H1 (cell line): ENCODE data around the gene HYCC1. TPM values are rescaled to one million over a fixed set of nuclear protein-coding genes. Genes with fewer than 3 reads are reported as not detected.

ENCODE experiments used
- CREB1 ChIP-seq: IDR thresholded peaks from 2 replicates; pipeline ENCODE4 v1.6.1; 2012; ENCODE audit warnings: inconsistent platforms
- E2F6 ChIP-seq: IDR thresholded peaks from 2 replicates; pipeline ENCODE4 v1.6.1; 2012; ENCODE audit warnings: inconsistent platforms
- EZH2 ChIP-seq: fragments of 200-600 bp; sonication (generic); IDR thresholded peaks from 2 replicates; pipeline ENCODE4 v1.7.1; 2012; ENCODE audit warnings: low read depth, mild to moderate bottlenecking, moderate library complexity, low read length, inconsistent platforms; ENCODE audit not compliant: severe bottlenecking
- KDM1A ChIP-seq: fragments of 200-600, 300-600 bp; sonication (generic); IDR thresholded peaks from 2 replicates; pipeline ENCODE4 v1.7.1; 2016; ENCODE audit warnings: mild to moderate bottlenecking, low read length, borderline replicate concordance
- MAX ChIP-seq: IDR thresholded peaks from 2 replicates; pipeline ENCODE4 v1.6.1; 2012; ENCODE audit warnings: inconsistent platforms
- RFX5 ChIP-seq: IDR thresholded peaks from 2 replicates; pipeline ENCODE4 v1.6.1; 2011; ENCODE audit warnings: low read depth, low read length, improper control_type of control experiment, borderline replicate concordance
- SAP30 ChIP-seq: fragments of 300-600 bp; sonication (generic); IDR thresholded peaks from 2 replicates; pipeline ENCODE4 v1.7.1; 2012; ENCODE audit warnings: low read length, moderate library complexity, mild to moderate bottlenecking, inconsistent platforms; ENCODE audit not compliant: insufficient read depth, insufficient replicate concordance
- SP2 ChIP-seq: IDR thresholded peaks from 2 replicates; pipeline ENCODE4 v1.6.1; 2012; ENCODE audit warnings: mild to moderate bottlenecking, low read length, inconsistent platforms
- polyA plus RNA-seq, 7 experiments: library from polyadenylated mRNA; depleted of rRNA in 3 of 7; stranded (reverse) in 5 of 7; unstranded in 2 of 7; fragments of >200 nt in 5 of 7; fragments of 200-250 nt in 2 of 7; gene quantifications; 1 replicate in 5 of 7; 2 replicates in 1 of 7; 4 replicates in 1 of 7; pipeline versions ENCODE4 v1.2.1 to v1.2.3, GENCODE V29; 2011 to 2013; ENCODE audit warnings: missing spikeins in 2 of 7, mixed read lengths in 2 of 7
- total RNA-seq: library from RNA; stranded (reverse); fragmentation: NEBNext Ultra II Directional; extraction: Animal tissue kit (Norgen Biotek cat#: 25700); gene quantifications from 2 replicates; pipeline ENCODE4 v1.2.1, GENCODE V29; 2021
- TF ChIP-seq, protein P1 (sequence below): fragments of 300-600 bp; sonication (generic); IDR thresholded peaks from 2 replicates; pipeline ENCODE4 v1.7.1; 2012; ENCODE audit warnings: low read length, moderate library complexity, mild to moderate bottlenecking, inconsistent platforms; ENCODE audit not compliant: insufficient replicate concordance

HYCC1 gene
- total and polyA plus RNA-seq, 2 of the 8 experiments (the other 6 are each of a cell fraction or from before 2014, with no cell fraction given): 20.2 to 142 TPM

DNA sequence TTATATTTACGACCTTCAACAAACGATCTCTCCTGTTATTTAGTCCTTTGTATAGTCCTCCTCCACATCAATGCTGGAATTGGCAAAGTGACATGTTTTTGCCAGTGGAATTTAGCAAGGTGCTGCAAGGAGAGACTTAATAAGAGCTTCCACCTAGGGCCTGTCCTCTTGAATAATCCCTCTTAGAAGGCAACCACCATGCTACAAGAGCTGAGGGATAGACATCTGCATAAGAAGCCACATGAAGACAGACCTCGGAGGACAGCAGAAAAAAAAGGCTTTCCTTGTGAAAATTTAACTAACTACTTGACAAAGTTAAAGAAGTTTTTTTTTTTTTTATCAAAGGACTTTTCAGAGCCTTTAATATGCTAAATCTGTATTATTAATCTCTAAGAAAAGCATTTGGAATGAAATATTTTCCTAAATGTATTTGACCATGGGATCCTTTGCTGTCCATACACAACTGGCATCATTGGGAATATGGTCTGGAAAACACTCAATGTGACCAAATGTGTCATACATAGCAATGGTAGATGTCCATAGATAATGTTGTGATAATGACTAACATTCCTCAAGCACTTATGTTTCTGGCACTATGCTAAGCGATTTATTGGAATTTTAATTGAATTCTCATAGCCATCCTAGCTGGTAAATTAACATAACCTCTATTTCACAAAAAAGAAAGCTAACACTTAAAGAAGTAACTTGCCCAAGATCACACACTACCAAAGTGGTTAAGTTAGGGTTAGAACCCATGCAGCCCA lies 13.2 kb downstream of the HYCC1 start (continued):
- TF ChIP-seq E2F6 (no peak), KDM1A (no peak), SP2 (no peak), MAX (no peak), SAP30 (no peak), CREB1 (no peak), EZH2 (no peak), RFX5 (no peak)
- TF ChIP-seq, protein P1, sequence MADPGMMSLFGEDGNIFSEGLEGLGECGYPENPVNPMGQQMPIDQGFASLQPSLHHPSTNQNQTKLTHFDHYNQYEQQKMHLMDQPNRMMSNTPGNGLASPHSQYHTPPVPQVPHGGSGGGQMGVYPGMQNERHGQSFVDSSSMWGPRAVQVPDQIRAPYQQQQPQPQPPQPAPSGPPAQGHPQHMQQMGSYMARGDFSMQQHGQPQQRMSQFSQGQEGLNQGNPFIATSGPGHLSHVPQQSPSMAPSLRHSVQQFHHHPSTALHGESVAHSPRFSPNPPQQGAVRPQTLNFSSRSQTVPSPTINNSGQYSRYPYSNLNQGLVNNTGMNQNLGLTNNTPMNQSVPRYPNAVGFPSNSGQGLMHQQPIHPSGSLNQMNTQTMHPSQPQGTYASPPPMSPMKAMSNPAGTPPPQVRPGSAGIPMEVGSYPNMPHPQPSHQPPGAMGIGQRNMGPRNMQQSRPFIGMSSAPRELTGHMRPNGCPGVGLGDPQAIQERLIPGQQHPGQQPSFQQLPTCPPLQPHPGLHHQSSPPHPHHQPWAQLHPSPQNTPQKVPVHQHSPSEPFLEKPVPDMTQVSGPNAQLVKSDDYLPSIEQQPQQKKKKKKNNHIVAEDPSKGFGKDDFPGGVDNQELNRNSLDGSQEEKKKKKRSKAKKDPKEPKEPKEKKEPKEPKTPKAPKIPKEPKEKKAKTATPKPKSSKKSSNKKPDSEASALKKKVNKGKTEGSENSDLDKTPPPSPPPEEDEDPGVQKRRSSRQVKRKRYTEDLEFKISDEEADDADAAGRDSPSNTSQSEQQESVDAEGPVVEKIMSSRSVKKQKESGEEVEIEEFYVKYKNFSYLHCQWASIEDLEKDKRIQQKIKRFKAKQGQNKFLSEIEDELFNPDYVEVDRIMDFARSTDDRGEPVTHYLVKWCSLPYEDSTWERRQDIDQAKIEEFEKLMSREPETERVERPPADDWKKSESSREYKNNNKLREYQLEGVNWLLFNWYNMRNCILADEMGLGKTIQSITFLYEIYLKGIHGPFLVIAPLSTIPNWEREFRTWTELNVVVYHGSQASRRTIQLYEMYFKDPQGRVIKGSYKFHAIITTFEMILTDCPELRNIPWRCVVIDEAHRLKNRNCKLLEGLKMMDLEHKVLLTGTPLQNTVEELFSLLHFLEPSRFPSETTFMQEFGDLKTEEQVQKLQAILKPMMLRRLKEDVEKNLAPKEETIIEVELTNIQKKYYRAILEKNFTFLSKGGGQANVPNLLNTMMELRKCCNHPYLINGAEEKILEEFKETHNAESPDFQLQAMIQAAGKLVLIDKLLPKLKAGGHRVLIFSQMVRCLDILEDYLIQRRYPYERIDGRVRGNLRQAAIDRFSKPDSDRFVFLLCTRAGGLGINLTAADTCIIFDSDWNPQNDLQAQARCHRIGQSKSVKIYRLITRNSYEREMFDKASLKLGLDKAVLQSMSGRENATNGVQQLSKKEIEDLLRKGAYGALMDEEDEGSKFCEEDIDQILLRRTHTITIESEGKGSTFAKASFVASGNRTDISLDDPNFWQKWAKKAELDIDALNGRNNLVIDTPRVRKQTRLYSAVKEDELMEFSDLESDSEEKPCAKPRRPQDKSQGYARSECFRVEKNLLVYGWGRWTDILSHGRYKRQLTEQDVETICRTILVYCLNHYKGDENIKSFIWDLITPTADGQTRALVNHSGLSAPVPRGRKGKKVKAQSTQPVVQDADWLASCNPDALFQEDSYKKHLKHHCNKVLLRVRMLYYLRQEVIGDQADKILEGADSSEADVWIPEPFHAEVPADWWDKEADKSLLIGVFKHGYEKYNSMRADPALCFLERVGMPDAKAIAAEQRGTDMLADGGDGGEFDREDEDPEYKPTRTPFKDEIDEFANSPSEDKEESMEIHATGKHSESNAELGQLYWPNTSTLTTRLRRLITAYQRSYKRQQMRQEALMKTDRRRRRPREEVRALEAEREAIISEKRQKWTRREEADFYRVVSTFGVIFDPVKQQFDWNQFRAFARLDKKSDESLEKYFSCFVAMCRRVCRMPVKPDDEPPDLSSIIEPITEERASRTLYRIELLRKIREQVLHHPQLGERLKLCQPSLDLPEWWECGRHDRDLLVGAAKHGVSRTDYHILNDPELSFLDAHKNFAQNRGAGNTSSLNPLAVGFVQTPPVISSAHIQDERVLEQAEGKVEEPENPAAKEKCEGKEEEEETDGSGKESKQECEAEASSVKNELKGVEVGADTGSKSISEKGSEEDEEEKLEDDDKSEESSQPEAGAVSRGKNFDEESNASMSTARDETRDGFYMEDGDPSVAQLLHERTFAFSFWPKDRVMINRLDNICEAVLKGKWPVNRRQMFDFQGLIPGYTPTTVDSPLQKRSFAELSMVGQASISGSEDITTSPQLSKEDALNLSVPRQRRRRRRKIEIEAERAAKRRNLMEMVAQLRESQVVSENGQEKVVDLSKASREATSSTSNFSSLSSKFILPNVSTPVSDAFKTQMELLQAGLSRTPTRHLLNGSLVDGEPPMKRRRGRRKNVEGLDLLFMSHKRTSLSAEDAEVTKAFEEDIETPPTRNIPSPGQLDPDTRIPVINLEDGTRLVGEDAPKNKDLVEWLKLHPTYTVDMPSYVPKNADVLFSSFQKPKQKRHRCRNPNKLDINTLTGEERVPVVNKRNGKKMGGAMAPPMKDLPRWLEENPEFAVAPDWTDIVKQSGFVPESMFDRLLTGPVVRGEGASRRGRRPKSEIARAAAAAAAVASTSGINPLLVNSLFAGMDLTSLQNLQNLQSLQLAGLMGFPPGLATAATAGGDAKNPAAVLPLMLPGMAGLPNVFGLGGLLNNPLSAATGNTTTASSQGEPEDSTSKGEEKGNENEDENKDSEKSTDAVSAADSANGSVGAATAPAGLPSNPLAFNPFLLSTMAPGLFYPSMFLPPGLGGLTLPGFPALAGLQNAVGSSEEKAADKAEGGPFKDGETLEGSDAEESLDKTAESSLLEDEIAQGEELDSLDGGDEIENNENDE: no peak
